ENCODE data around the gene VWA8. TPM values are rescaled to one million over a fixed set of nuclear protein-coding genes. Genes with fewer than 3 reads are reported as not detected.
"Not testable (repeated sequence)": the region's sequence is repeated elsewhere in the genome, so short reads cannot be mapped to it uniquely, and the experiment has no call there.

VWA8 gene
- total RNA-seq, 4 donors from 2014 or later, result 12.0 to 34.0 (median 16.6) TPM

DNA sequence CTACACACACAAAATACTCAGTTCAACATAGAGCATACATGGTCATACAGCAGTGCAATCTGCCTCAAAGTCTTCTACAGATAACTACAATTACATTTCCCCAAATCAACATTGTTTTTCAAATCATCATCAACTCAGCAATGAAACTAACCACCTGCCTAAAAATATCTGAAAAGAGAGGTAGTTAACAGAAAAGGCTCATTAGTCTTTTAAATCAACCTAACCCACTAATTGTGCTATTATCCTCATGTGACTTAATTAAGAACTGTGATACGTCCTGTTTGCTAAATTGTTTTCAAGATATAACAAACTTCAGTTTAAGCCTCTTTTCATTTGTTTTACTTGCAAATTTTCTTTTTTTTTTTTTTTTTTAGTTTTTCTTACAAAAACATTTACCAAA, 65.4 kb downstream of the VWA8 start:
- Histone ChIP-seq H3K36me3 (peaks cover 9% of the 10 kb centered on the region), H3K4me1 (no peaks in the 10 kb centered on the region), H3K27ac (no peak overlapping the region), H3K4me3 (no peak overlapping the region), H3K9me3 (no peaks in the 10 kb centered on the region), H3K27me3 (no peaks in the 10 kb centered on the region)
- TF ChIP-seq EP300 (IDR thresholded peaks at IDR 0.05), result no peak
- TF ChIP-seq POLR2A (IDR thresholded peaks at IDR 0.05), result no peak
- TF ChIP-seq POLR2AphosphoS5 (IDR thresholded peaks at IDR 0.05), result no peak
- no peak for TF ChIP-seq CTCF (IDR thresholded peaks at IDR 0.05)
- 96% methylated on average over 1 of the region's 1 CpG for WGBS
- DNase-seq (ENCODE audit: low spot score in 2 of 2), result no peak

GRCh38 chr13:41891119-41891518, 69.8 kb downstream of the VWA8 start:
- TF ChIP-seq POLR2A (IDR thresholded peaks at IDR 0.05) (no peak), POLR2AphosphoS5 (IDR thresholded peaks at IDR 0.05) (no peak), EP300 (IDR thresholded peaks at IDR 0.05) (no peak), CTCF (IDR thresholded peaks at IDR 0.05) (no peak)
- no peaks in the 10 kb centered on the region for H3K9me3 ChIP-seq

DNA sequence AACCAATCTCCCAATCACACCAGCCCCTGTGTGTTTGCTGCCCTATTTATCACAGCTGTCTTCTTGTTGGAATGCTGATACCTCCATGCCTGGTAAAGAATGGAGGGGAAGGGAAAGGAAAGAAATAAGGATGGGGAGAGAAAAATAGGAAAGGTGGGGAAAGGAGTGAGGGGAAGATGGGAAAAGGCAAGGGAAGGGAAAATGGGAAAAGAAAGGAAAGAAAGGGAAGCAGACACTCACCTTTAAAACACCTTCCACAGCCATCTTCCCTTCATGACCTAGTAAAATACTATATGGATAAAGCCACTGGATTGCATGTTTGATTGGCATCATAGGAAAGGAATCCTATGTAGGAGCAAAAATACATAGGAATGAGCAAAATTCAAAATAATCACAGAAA, 77.8 kb downstream of the VWA8 start:
- Histone ChIP-seq H3K9me3 (no peaks in the 10 kb centered on the region), H3K4me3 (no peak overlapping the region), H3K27me3 (no peaks in the 10 kb centered on the region), H3K4me1 (no peaks in the 10 kb centered on the region), H3K27ac (no peak overlapping the region), H3K36me3 (peaks cover 37% of the 10 kb centered on the region)
- TF ChIP-seq POLR2AphosphoS5 (IDR thresholded peaks at IDR 0.05), result no peak
- TF ChIP-seq CTCF (IDR thresholded peaks at IDR 0.05), result no peak
- TF ChIP-seq EP300 (IDR thresholded peaks at IDR 0.05), result no peak
- TF ChIP-seq POLR2A (IDR thresholded peaks at IDR 0.05), result no peak
- no peak for DNase-seq (ENCODE audit: low spot score in 2 of 2)

More at GRCh38 chr13:41891119-41891518, 69.8 kb downstream of the VWA8 start:
- Histone ChIP-seq H3K27me3 (no peaks in the 10 kb centered on the region), H3K36me3 (peaks cover 9% of the 10 kb centered on the region), H3K4me1 (no peaks in the 10 kb centered on the region), H3K4me3 (no peak overlapping the region), H3K27ac (no peak overlapping the region)
- no peak for DNase-seq (ENCODE audit: low spot score in 2 of 2)
- WGBS, result 94% methylated on average over 4 of the region's 4 CpGs

- not testable (repeated sequence) for H3K4me1 ChIP-seq; DNase-seq (ENCODE audit: low spot score in 2 of 2); H3K9me3 ChIP-seq; H3K4me3 ChIP-seq; H3K27me3 ChIP-seq; H3K27ac ChIP-seq
- no CpG with 5 or more reads among the region's 32 CpGs for WGBS
- peaks cover 37% of the 10 kb centered on the region for H3K36me3 ChIP-seq
Measured at GRCh38 chr13:41881890-41882289, 79.0 kb downstream of the VWA8 start.

DNA sequence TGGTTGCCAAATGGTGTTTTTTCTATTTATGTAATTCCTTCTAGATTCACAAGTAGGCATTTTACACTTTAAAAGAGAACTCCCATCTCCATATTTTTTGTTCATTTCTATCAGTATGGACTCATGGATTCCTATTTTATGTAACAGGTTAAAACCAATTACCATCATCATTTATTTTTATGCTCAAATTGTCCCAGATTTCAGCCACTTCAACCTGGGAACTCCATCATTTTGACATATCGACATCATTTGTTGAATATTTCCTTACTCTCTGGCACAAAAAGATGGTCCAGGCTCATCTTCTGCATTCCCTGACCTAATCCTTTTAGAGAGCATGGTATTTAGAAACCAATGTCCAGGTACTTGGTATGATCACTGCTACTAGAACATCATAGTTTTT, 79.9 kb downstream of the VWA8 start:
- Histone ChIP-seq H3K4me1 (no peaks in the 10 kb centered on the region), H3K27ac (no peak overlapping the region), H3K9me3 (no peaks in the 10 kb centered on the region), H3K4me3 (no peak overlapping the region), H3K36me3 (peaks cover 37% of the 10 kb centered on the region), H3K27me3 (no peaks in the 10 kb centered on the region)
- DNase-seq (ENCODE audit: low spot score in 2 of 2), result no peak
- no peak for TF ChIP-seq POLR2AphosphoS5 (IDR thresholded peaks at IDR 0.05)
- TF ChIP-seq POLR2A (IDR thresholded peaks at IDR 0.05), result no peak
- TF ChIP-seq CTCF (IDR thresholded peaks at IDR 0.05), result no peak
- TF ChIP-seq EP300 (IDR thresholded peaks at IDR 0.05), result no peak
- 100% methylated on average over 1 of the region's 1 CpG for WGBS

DNA sequence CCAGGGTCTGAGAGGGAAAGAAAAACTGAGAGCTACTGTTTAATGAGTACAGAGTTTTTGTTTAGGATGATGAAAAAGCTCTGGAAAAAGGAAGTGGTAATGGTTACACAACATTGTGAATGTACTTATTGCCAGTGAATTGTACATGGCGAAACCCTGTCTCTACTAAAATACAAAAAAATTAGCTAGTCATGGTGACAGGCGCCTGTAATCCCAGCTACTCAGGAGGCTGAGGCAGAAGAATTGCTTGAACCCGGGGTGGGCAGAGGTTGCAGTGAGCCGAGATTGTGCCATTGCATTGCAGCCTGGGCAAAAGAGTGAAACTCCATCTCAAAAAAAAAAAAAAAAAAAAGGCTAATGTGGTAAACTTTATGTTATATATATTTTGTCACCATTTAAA, 96.3 kb downstream of the VWA8 start:
- TF ChIP-seq POLR2AphosphoS5 (IDR thresholded peaks at IDR 0.05), result no peak
- no peak for TF ChIP-seq EP300 (IDR thresholded peaks at IDR 0.05)
- TF ChIP-seq CTCF (IDR thresholded peaks at IDR 0.05), result no peak
- no peak for TF ChIP-seq POLR2A (IDR thresholded peaks at IDR 0.05)
- 92% methylated on average over 4 of the region's 4 CpGs for WGBS
- Histone ChIP-seq H3K4me1 (no peaks in the 10 kb centered on the region), H3K4me3 (no peak overlapping the region), H3K9me3 (no peaks in the 10 kb centered on the region), H3K27ac (no peak overlapping the region), H3K36me3 (peaks cover 16% of the 10 kb centered on the region), H3K27me3 (no peaks in the 10 kb centered on the region)
- no peak for DNase-seq (ENCODE audit: low spot score in 2 of 2)

GRCh38 chr13:41862659-41863058, 98.2 kb downstream of the VWA8 start:
- not testable (repeated sequence) for H3K27me3 ChIP-seq; H3K9me3 ChIP-seq; H3K27ac ChIP-seq; DNase-seq (ENCODE audit: low spot score in 2 of 2); H3K4me1 ChIP-seq; H3K4me3 ChIP-seq
- peaks cover 22% of the 10 kb centered on the region for H3K36me3 ChIP-seq
